SJCRH30 (cell line): ENCODE results near the gene TBC1D17. TPM values are rescaled to one million over a fixed set of nuclear protein-coding genes. Genes with fewer than 3 reads are reported as not detected.

Experiments
- DNase-seq, 2 experiments: peaks; one replicate each; pipeline ENCODE4 v3.0.0-alpha.2; 2015 to 2020
- H3K27ac ChIP-seq: fragments of 250-450 bp; sonication (Bioruptor Pico); 2 replicates; pipeline ENCODE4 v1.5.1; 2020; ENCODE audit warnings: mild to moderate bottlenecking, moderate library complexity
- H3K27me3 ChIP-seq: fragments of 250-450 bp; sonication (Bioruptor Pico); 2 replicates; pipeline ENCODE4 v1.5.1; 2020; ENCODE audit warnings: mild to moderate bottlenecking, moderate library complexity
- H3K36me3 ChIP-seq: fragments of 250-450 bp; sonication (Bioruptor Pico); 2 replicates; pipeline ENCODE4 v1.5.1; 2020; ENCODE audit warnings: mild to moderate bottlenecking, moderate library complexity
- H3K4me1 ChIP-seq: fragments of 250-450 bp; sonication (Bioruptor Pico); 2 replicates; pipeline ENCODE4 v1.5.1; 2020; ENCODE audit warnings: mild to moderate bottlenecking, moderate library complexity
- H3K4me3 ChIP-seq: fragments of 250-450 bp; sonication (Bioruptor Pico); 2 replicates; pipeline ENCODE4 v1.5.1; 2020; ENCODE audit warnings: mild to moderate bottlenecking, moderate library complexity
- H3K9me3 ChIP-seq: fragments of 250-450 bp; sonication (Bioruptor Pico); replicated peaks from 2 replicates; pipeline ENCODE4 v1.5.1; 2020; ENCODE audit warnings: mild to moderate bottlenecking, moderate library complexity
- total RNA-seq: library from RNA; depleted of rRNA; stranded (reverse); fragments of >200 nt; shearing (Covaris generic); gene quantifications from 2 replicates; pipeline ENCODE4 v1.2.3, GENCODE V29; 2014

Gene TBC1D17
- total RNA-seq, 1 experiment from 2014 or later = 9.1 TPM

GRCh38 chr19:49862391-49863253 lies 14.9 kb upstream of the TBC1D17 start:
- Histone ChIP-seq H3K36me3 (peaks cover 48% of the 10 kb centered on the region), H3K4me1 (peaks cover 7% of the 10 kb centered on the region; the same call in 1 of the 2 replicates), H3K9me3 (no peaks in the 10 kb centered on the region), H3K4me3 (no peak overlapping the region), H3K27me3 (no peaks in the 10 kb centered on the region), H3K27ac (no peak overlapping the region)
- DNase-seq = peak in 1 of 2 experiments; percentile 45

GRCh38 chr19:49863254-49863934 lies 14.1 kb upstream of the TBC1D17 start:
- Histone ChIP-seq H3K36me3 (peaks cover 43% of the 10 kb centered on the region), H3K9me3 (no peaks in the 10 kb centered on the region), H3K27me3 (no peaks in the 10 kb centered on the region), H3K4me3 (no peak overlapping the region), H3K27ac (no peak overlapping the region), H3K4me1 (peaks cover 7% of the 10 kb centered on the region; the same call in 1 of the 2 replicates)
- no peak for DNase-seq

DNA sequence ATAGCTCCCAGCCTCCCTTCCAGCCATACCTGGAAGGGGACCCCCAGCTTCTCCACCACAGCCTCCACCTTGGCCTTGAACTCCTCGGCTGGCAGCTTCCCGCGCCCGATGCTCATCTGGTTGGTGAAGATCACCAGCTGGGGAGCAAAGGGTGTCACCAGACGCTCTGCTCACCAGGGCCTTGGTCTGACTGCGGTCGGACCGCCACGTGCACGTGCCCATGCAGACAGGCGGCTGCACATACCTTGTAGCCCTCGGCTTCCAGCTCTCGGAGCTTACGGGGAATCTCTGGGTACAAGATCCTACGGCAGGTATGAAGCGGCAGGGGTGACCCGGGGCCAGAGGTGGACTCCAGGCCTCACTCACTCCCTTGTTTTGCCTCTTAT lies 13.6 kb upstream of the TBC1D17 start:
- Histone ChIP-seq H3K36me3 (peaks cover 38% of the 10 kb centered on the region), H3K27ac (no peak overlapping the region), H3K9me3 (no peaks in the 10 kb centered on the region), H3K4me1 (peaks cover 7% of the 10 kb centered on the region; the same call in 1 of the 2 replicates), H3K27me3 (no peaks in the 10 kb centered on the region), H3K4me3 (no peak overlapping the region)
- no peak for DNase-seq

DNA sequence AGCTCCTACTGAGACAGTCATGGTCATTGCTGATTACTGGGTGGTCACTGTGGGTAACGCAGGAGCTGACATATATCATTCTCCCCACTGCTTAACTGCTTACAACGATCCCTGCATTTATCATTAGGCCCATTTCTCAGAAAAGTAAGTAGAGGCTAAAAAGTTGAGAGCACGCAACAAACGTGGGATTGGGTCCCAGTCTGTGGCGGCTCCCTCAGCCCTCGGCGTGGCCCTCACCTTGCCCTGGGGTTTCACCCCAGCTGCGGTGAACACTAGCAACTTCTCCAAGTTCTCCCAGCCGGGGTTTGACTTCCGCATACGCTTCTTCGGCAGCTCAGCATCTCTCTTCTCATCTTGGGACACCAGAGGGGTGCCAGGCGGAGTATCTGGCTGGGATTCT lies 12.6 kb upstream of the TBC1D17 start:
- H3K36me3 ChIP-seq = peaks cover 33% of the 10 kb centered on the region
- H3K4me3 ChIP-seq = no peak overlapping the region
- H3K27me3 ChIP-seq = no peaks in the 10 kb centered on the region
- peaks cover 7% of the 10 kb centered on the region; the same call in 1 of the 2 replicates for H3K4me1 ChIP-seq
- DNase-seq = no peak
- H3K9me3 ChIP-seq = no peaks in the 10 kb centered on the region
- H3K27ac ChIP-seq = no peak overlapping the region

DNA sequence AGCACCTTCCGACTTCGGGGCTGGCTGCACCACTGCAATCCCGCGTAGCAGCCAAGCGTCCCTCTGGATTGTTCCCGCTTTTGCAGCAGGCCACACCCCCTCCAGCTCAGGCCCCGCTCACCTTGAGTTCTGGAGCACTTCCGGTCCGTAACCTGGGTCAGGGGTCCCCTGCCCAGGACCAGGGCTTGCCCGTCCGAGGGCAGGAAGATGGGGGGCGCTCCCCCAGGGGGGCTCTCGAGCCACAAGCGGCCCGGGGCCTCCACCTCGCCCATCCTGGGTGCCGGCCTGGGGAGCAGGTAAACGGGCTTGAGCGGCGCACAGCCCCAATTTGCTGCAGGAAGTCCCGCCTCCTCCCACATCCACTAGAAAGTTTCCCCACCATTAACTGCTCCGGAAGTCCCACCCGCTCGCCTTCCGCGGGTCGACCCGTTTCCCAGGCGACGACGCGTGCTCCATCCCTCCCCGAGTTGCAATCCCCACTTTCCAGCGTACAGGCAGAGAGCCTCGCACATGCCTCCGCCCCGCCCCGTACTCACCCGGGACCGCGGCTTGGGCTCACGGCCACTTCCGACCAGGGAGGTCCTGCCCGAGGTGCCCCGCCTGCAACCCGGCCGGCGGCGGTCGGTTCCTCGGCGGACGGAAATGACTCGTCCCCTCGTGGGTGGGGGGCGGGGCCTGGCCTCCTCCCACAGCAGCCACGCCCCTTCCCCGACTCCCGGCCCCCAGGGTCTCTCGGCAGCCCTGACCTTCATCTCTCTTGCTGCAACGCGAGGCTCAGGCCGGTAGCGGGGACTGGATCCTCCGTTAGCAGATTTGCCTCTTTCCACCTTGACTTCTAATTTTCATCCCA lies 10.3 kb upstream of the TBC1D17 start, which contains the start of gene PNKP:
PNKP (minus strand) TSS at position 644 of the 850 bp plus-strand sequence; CDS start at position 272, 372 bp downstream.
- H3K9me3 ChIP-seq = no peaks in the 10 kb centered on the region
- H3K27ac ChIP-seq = peak within 1 kb of the TSS; percentile 50
- H3K4me1 ChIP-seq = peaks cover 7% of the 10 kb centered on the region; the same call in 1 of the 2 replicates
- DNase-seq = peak; percentile 92 to 94
- peak within 1 kb of the TSS; percentile 89 for H3K4me3 ChIP-seq
- H3K27me3 ChIP-seq = no peaks in the 10 kb centered on the region
- H3K36me3 ChIP-seq = peaks cover 14% of the 10 kb centered on the region

DNA sequence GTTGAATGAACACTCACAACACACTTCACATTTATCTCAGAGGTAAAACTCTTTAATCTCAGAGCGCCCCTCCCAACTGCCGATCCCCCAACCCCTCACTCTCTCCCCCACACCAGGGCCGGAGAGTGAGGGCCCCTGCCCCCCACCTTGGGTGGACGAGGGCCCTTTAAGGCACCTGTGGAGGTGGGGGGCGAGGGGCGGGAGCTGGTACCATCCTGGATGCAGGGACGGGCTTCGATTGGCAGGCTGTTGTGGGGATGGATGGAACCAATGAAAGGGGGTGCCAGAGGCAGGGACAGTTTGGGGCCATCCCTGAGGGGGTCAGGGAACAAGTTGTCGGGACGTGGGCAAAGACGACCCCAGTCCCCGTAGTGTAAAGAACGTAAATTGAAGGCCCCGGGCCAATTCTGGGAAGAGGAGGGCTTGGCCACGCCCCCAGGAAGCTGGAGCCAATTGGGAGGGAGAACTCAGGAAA lies 8.5 kb upstream of the TBC1D17 start:
- H3K4me1 ChIP-seq = peaks cover 7% of the 10 kb centered on the region; the same call in 1 of the 2 replicates
- no peak for DNase-seq
- H3K36me3 ChIP-seq = peaks cover 11% of the 10 kb centered on the region
- no peaks in the 10 kb centered on the region for H3K9me3 ChIP-seq
- H3K27ac ChIP-seq = no peak overlapping the region
- H3K27me3 ChIP-seq = no peaks in the 10 kb centered on the region
- peak overlapping the region; percentile 38 for H3K4me3 ChIP-seq

GRCh38 chr19:49869484-49870308 lies 7.8 kb upstream of the TBC1D17 start:
- Histone ChIP-seq H3K36me3 (peaks cover 4% of the 10 kb centered on the region), H3K27ac (peak overlapping the region; percentile 12; the same call in 1 of the 2 replicates), H3K9me3 (no peaks in the 10 kb centered on the region), H3K4me3 (peak overlapping the region; percentile 57), H3K4me1 (peaks cover 7% of the 10 kb centered on the region; the same call in 1 of the 2 replicates), H3K27me3 (no peaks in the 10 kb centered on the region)
- DNase-seq = peak; percentile 97 to 99

DNA sequence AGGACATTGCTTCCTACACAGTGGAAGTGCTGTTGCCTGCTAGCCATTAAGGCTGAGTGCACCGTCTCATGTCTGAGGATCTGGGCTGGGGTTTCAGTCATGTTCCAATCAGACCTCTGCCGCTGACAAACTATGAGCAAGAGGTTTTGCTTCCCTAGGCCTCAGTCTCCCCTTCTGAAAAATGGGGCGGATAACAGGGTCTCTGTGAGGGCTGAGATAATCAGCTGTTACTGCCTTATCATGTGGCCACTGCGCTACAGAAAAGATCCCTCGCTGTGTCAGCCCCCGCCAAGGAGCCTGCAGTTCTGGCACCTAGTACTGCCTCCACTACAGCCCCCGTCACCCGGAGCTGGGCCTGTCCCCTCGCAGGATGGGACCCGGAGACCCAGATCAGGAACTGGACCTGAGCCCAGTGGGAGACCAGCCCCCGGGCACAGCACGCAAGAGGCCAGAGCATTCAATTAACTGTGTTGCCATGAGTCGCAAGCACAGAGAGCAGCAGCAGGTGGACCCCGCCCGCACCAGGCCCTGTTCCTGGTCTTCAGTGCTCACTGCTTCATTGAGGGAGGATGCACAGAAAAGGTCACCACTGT lies 7.1 kb upstream of the TBC1D17 start:
- no peaks in the 10 kb centered on the region for H3K36me3 ChIP-seq
- no peak overlapping the region; the same call in 1 of the 2 replicates for H3K27ac ChIP-seq
- peaks cover 7% of the 10 kb centered on the region; the same call in 1 of the 2 replicates for H3K4me1 ChIP-seq
- no peak for DNase-seq
- no peaks in the 10 kb centered on the region for H3K9me3 ChIP-seq
- H3K27me3 ChIP-seq = no peaks in the 10 kb centered on the region
- H3K4me3 ChIP-seq = peak overlapping the region; percentile 57

DNA sequence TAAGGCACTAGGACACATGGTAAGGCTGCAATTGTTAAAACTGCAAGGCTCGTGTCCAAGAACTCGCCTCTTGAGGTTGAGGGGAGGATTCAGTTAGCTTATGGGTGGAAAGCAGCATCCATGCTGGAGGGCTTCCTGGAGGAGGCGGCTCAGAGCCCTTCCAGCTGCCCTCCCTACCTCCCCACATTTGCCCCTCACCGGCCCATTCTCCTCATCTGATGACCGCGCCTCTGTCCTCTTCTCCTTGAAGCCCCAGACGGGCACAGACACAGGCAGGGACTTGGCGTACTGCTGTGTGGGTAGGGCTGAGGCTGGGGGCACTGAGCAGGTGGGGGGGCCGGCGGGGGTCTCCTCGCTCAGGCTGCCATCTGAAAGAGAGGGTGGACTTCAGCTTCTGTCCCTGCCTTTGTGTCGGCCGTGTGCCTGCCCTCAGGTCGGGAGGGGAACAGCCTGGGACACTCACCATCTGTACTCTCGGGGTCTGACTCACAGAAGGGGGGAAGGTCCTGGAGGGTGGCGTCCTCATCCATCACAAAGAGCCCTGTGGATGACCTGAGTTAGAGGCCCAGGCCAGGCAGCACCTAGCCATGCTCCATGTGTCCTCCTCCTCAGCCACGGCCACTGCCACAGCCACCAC lies 6.0 kb upstream of the TBC1D17 start:
- no peak for DNase-seq
- Histone ChIP-seq H3K9me3 (no peaks in the 10 kb centered on the region), H3K27ac (no peak overlapping the region), H3K27me3 (no peaks in the 10 kb centered on the region), H3K36me3 (no peaks in the 10 kb centered on the region), H3K4me1 (peaks cover 1% of the 10 kb centered on the region; the same call in 1 of the 2 replicates), H3K4me3 (no peak overlapping the region)

DNA sequence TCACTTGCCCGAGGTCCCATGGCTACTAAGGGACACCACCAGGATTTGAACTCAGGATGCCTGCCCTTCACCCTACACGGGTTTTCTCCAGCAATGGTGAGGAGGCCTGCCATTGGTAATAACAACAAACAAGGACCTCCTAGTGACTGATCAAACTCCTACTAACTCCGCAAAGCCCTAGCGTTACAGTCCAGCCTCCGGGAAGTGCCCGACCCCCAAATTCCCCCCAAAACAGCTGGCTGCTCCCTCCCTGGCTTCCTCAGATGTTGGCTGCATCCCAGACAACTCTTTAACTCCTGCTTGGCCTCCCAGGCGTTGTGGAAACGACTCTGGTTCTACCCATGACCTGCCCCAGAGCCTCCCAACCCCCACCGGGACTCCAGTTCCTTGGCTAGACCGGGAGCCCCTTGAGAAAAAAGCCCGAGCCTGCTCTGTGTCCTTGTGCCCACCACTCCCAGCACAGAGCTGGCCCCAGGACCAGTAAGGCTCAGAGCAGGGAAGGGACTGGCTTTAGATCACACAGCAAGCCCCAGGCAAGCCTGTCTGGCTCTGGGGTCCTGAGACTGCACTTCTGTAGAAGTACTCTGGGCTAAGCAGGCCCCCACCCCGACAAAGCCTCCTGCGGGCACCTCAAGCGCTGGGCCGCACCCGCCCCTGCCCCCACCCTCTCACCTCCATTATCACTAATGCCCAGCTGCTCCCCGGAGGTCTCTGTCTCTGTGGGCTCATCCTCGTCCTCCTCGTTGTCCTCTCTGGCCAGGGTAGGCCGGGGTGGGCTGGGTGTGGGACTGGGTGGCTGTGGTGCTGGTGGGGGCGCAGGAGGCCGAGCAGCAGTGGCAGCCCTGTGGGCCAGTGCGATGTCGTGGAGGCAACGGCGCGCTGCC lies 5.0 kb upstream of the TBC1D17 start:
- no peaks in the 10 kb centered on the region for H3K4me1 ChIP-seq
- no peak for DNase-seq
- no peak overlapping the region for H3K4me3 ChIP-seq
- H3K27me3 ChIP-seq = no peaks in the 10 kb centered on the region
- no peaks in the 10 kb centered on the region for H3K36me3 ChIP-seq
- H3K9me3 ChIP-seq = no peaks in the 10 kb centered on the region
- H3K27ac ChIP-seq = no peak overlapping the region

- no peak overlapping the region for H3K4me3 ChIP-seq
- H3K36me3 ChIP-seq = no peaks in the 10 kb centered on the region
- no peak for DNase-seq
- no peaks in the 10 kb centered on the region for H3K9me3 ChIP-seq
- H3K4me1 ChIP-seq = no peaks in the 10 kb centered on the region
- H3K27ac ChIP-seq = no peak overlapping the region
- no peaks in the 10 kb centered on the region for H3K27me3 ChIP-seq
Observed at GRCh38 chr19:49873129-49873521, 4.4 kb upstream of the TBC1D17 start.

GRCh38 chr19:49873834-49874233 lies 3.7 kb upstream of the TBC1D17 start:
- no peak for DNase-seq
- H3K36me3 ChIP-seq = no peaks in the 10 kb centered on the region
- H3K9me3 ChIP-seq = no peaks in the 10 kb centered on the region
- no peaks in the 10 kb centered on the region for H3K4me1 ChIP-seq
- no peaks in the 10 kb centered on the region for H3K27me3 ChIP-seq
- no peak overlapping the region for H3K4me3 ChIP-seq
- no peak overlapping the region for H3K27ac ChIP-seq
